HepG2 (cell line): Measurements from ENCODE around the gene GINS2.

Source experiments
- ARID2 ChIP-seq: sonication (generic); formaldehyde crosslinking; IDR thresholded peaks from 2 replicates; pipeline ENCODE4 v1.8.1; 2022; ENCODE audit warnings: mild to moderate bottlenecking, missing genetic modification reagents, borderline replicate concordance
- ELK4 ChIP-seq: sonication (generic); formaldehyde crosslinking; IDR thresholded peaks from 2 replicates; pipeline ENCODE4 v1.9.0; 2021; ENCODE audit warnings: missing genetic modification reagents, borderline replicate concordance
- EZH2 ChIP-seq: conservative IDR thresholded peaks from 2 replicates; pipeline ENCODE4 v1.6.1; 2012; ENCODE audit warnings: mild to moderate bottlenecking, low read depth, low read length, moderate library complexity
- NCOA2 ChIP-seq: sonication (generic); formaldehyde crosslinking; IDR thresholded peaks from 2 replicates; pipeline ENCODE4 v1.8.0; 2022; ENCODE audit warnings: inconsistent platforms
- NFIC ChIP-seq: IDR thresholded peaks from 2 replicates; pipeline ENCODE4 v1.6.1; 2012; ENCODE audit warnings: mild to moderate bottlenecking, low read length, inconsistent platforms
- PCBP1 ChIP-seq: fragments of 200-400 bp; formaldehyde crosslinking; IDR thresholded peaks from 2 replicates; pipeline ENCODE4 v1.6.1; 2017; ENCODE audit warnings: mild to moderate bottlenecking, low read depth, low read length, borderline replicate concordance
- TAF1 ChIP-seq: sonication (generic); formaldehyde crosslinking; IDR thresholded peaks from 2 replicates; pipeline ENCODE4 v1.4.0; 2020; ENCODE audit warnings: missing genetic modification reagents
- TAF15 ChIP-seq: fragments of 200-400 bp; formaldehyde crosslinking; IDR thresholded peaks from one replicate; pipeline ENCODE4 v1.6.1; 2018; ENCODE audit warnings: mild to moderate bottlenecking, low read depth, low read length; ENCODE audit not compliant: poor library complexity, severe bottlenecking
- ZNF414 ChIP-seq: sonication (generic); formaldehyde crosslinking; IDR thresholded peaks from 2 replicates; pipeline ENCODE4 v1.5.0; 2020; ENCODE audit warnings: missing genetic modification reagents
- ZNF556 ChIP-seq: sonication (generic); formaldehyde crosslinking; IDR thresholded peaks from 2 replicates; pipeline ENCODE4 v1.4.0; 2020; ENCODE audit warnings: mild to moderate bottlenecking, missing genetic modification reagents, borderline replicate concordance
- ZSCAN30 ChIP-seq: sonication (generic); formaldehyde crosslinking; IDR thresholded peaks from 2 replicates; pipeline ENCODE4 v1.5.0; 2020; ENCODE audit warnings: mild to moderate bottlenecking, missing genetic modification reagents
- TF ChIP-seq, protein P1 (sequence below): sonication (generic); formaldehyde crosslinking; conservative IDR thresholded peaks from 2 replicates; pipeline ENCODE4 v1.8.1; 2023; ENCODE audit warnings: missing genetic modification reagents
- TF ChIP-seq, protein P2 (sequence below): sonication (generic); formaldehyde crosslinking; IDR thresholded peaks from 2 replicates; pipeline ENCODE4 v1.5.0; 2020; ENCODE audit warnings: mild to moderate bottlenecking, missing genetic modification reagents, moderate library complexity

- no peak for TF ChIP-seq ARID2 (CRISPR knock-in tag)
- TF ChIP-seq, protein P1, sequence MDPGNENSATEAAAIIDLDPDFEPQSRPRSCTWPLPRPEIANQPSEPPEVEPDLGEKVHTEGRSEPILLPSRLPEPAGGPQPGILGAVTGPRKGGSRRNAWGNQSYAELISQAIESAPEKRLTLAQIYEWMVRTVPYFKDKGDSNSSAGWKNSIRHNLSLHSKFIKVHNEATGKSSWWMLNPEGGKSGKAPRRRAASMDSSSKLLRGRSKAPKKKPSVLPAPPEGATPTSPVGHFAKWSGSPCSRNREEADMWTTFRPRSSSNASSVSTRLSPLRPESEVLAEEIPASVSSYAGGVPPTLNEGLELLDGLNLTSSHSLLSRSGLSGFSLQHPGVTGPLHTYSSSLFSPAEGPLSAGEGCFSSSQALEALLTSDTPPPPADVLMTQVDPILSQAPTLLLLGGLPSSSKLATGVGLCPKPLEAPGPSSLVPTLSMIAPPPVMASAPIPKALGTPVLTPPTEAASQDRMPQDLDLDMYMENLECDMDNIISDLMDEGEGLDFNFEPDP (CRISPR knock-in tag): no peak
- TF ChIP-seq ZNF414 (CRISPR knock-in tag): no peak
- TF ChIP-seq EZH2: no peak
- TF ChIP-seq NCOA2 (CRISPR knock-in tag): no peak
- no peak for TF ChIP-seq ZSCAN30 (CRISPR knock-in tag)
- TF ChIP-seq PCBP1: no peak
- TF ChIP-seq, protein P2, sequence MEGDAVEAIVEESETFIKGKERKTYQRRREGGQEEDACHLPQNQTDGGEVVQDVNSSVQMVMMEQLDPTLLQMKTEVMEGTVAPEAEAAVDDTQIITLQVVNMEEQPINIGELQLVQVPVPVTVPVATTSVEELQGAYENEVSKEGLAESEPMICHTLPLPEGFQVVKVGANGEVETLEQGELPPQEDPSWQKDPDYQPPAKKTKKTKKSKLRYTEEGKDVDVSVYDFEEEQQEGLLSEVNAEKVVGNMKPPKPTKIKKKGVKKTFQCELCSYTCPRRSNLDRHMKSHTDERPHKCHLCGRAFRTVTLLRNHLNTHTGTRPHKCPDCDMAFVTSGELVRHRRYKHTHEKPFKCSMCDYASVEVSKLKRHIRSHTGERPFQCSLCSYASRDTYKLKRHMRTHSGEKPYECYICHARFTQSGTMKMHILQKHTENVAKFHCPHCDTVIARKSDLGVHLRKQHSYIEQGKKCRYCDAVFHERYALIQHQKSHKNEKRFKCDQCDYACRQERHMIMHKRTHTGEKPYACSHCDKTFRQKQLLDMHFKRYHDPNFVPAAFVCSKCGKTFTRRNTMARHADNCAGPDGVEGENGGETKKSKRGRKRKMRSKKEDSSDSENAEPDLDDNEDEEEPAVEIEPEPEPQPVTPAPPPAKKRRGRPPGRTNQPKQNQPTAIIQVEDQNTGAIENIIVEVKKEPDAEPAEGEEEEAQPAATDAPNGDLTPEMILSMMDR (CRISPR knock-in tag): no peak
- TF ChIP-seq TAF1 (CRISPR knock-in tag): no peak
- no peak for TF ChIP-seq TAF15
- no peak for TF ChIP-seq ZNF556 (CRISPR knock-in tag)
- no peak for TF ChIP-seq ELK4
- TF ChIP-seq NFIC: no peak
These were observed 14.4 kb downstream of the GINS2 start for GRCh38 chr16:85674418-85674755.
